NCI-H1436 (cell line): Measurements from ENCODE around the gene WDR88.
"Not testable (repeated sequence)": the region's sequence is repeated elsewhere in the genome, so short reads cannot be mapped to it uniquely, and the experiment has no call there.

ENCODE experiments used
- DNase-seq: peaks from one replicate; lab custom pipeline; 2025; lab: John Stamatoyannopoulos, UW

WDR88 gene

GRCh38 chr19:33132021-33132420 lies at the start of gene WDR88:
WDR88 (plus strand) TSS chr19:33132114; CDS start chr19:33132170, 56 bp downstream.
- no peak for DNase-seq

- DNase-seq: no peak
These were observed 46.3 kb upstream of the WDR88 start for GRCh38 chr19:33085570-33086128.

GRCh38 chr19:33086955-33087354 lies 45.0 kb upstream of the WDR88 start:
- DNase-seq: no peak

- DNase-seq: no peak
These were observed 42.9 kb upstream of the WDR88 start for GRCh38 chr19:33089010-33089409.

GRCh38 chr19:33090179-33090578 lies 41.7 kb upstream of the WDR88 start:
- DNase-seq: no peak

- no peak for DNase-seq
These were observed 38.3 kb upstream of the WDR88 start for GRCh38 chr19:33093420-33094210.

- no peak for DNase-seq
These were observed 37.4 kb upstream of the WDR88 start for GRCh38 chr19:33094436-33095067.

GRCh38 chr19:33096005-33096404 lies 35.9 kb upstream of the WDR88 start:
- no peak for DNase-seq

GRCh38 chr19:33098055-33098534 lies 33.8 kb upstream of the WDR88 start:
- DNase-seq: no peak

GRCh38 chr19:33100894-33101644 lies 30.8 kb upstream of the WDR88 start:
- DNase-seq: no peak

- DNase-seq: no peak
These were observed 29.0 kb upstream of the WDR88 start for GRCh38 chr19:33102893-33103292.

- DNase-seq: no peak
These were observed 23.8 kb upstream of the WDR88 start for GRCh38 chr19:33108161-33108560.

GRCh38 chr19:33110137-33110910 lies 21.6 kb upstream of the WDR88 start:
- no peak for DNase-seq

- DNase-seq: no peak
These were observed 20.3 kb upstream of the WDR88 start for GRCh38 chr19:33111587-33111986.

- no peak for DNase-seq
These were observed 17.6 kb upstream of the WDR88 start for GRCh38 chr19:33114312-33114711.

GRCh38 chr19:33117501-33117900 lies 14.4 kb upstream of the WDR88 start:
- no peak for DNase-seq

GRCh38 chr19:33118643-33119042 lies 13.3 kb upstream of the WDR88 start:
- no peak for DNase-seq

- no peak for DNase-seq
These were observed 7.5 kb upstream of the WDR88 start for GRCh38 chr19:33124207-33125098.

GRCh38 chr19:33125929-33126388 lies 6.0 kb upstream of the WDR88 start:
- peak; percentile 53 for DNase-seq

GRCh38 chr19:33126712-33127111 lies 5.2 kb upstream of the WDR88 start:
- not testable (repeated sequence) for DNase-seq
